Gastroesophageal sphincter (tissue), 3 donors: ENCODE data around the gene ZNF808.

Experiments used
- POLR2A ChIP-seq, 2 donors: fragments of 450-650 bp; IDR thresholded peaks; one replicate each; pipeline ENCODE4 v1.6.1; 2017; ENCODE audit warnings: antibody characterized with exemption in 2 of 2, mild to moderate bottlenecking in 2 of 2, moderate library complexity in 1 of 2
- POLR2AphosphoS5 ChIP-seq: sonication (generic); formaldehyde crosslinking; IDR thresholded peaks from one replicate; pipeline ENCODE4 v1.6.1; 2017; ENCODE audit warnings: antibody characterized with exemption
- TF ChIP-seq, protein P1 (sequence below), 4 experiments: fragments of 200-600 bp in 2 of 4; fragments of 450-650 bp in 2 of 4; sonication (generic) in 1 of 4; IDR thresholded peaks; one replicate each; pipeline ENCODE4 v1.5.1; 2017 to 2019; ENCODE audit warnings: antibody characterized with exemption in 4 of 4, mild to moderate bottlenecking in 2 of 4, moderate library complexity in 2 of 4

DNA sequence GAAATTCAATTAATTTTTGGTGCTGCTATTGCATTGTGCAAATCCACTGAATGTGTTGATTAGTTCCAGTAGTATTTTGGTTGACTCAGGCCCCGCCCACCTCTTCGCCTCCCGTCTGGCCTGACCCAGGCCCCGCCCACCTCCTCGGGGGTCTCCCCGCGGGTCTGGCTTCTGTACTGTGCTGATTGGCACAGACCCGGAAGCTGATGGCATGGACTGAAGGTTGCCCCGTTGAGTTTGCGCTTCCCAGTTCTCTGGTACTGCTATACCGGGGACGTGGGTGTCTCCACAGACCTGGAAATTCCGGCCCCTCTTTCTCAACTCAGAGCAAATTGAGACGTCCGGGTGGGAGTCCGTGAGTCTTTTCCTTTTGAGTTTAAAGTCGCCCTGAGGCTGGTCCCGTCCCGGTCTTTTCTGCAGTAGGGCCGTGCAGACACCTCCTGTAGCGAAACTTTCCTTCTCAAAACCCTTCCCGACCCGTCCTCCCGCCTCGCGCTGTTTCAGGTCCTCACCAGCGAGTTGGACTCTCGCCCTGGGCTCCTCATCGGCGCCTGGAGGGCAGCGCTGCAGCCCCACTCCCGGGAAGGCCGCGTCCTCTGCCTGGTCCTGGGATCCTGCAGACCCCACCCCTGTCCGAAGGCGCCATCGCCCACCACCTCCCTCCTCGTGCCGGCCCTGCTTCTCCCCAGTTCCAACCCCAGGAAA is 57.4 kb downstream of the ZNF808 start:
- TF ChIP-seq, protein P1, sequence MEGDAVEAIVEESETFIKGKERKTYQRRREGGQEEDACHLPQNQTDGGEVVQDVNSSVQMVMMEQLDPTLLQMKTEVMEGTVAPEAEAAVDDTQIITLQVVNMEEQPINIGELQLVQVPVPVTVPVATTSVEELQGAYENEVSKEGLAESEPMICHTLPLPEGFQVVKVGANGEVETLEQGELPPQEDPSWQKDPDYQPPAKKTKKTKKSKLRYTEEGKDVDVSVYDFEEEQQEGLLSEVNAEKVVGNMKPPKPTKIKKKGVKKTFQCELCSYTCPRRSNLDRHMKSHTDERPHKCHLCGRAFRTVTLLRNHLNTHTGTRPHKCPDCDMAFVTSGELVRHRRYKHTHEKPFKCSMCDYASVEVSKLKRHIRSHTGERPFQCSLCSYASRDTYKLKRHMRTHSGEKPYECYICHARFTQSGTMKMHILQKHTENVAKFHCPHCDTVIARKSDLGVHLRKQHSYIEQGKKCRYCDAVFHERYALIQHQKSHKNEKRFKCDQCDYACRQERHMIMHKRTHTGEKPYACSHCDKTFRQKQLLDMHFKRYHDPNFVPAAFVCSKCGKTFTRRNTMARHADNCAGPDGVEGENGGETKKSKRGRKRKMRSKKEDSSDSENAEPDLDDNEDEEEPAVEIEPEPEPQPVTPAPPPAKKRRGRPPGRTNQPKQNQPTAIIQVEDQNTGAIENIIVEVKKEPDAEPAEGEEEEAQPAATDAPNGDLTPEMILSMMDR (IDR thresholded peaks at IDR 0.05): no peak
- TF ChIP-seq POLR2AphosphoS5: no peak
- no peak for TF ChIP-seq POLR2A (IDR thresholded peaks at IDR 0.05)
